Gastrocnemius medialis (tissue), 4 donors: ENCODE measurements around the gene UCK2. TPM values are rescaled to one million over a fixed set of nuclear protein-coding genes. Genes with fewer than 3 reads are reported as not detected.

ENCODE experiments used
- ATAC-seq, 2 donors: fragments of 150-250 bp; one replicate each; pipeline ENCODE4 v1.9.1; 2016
- DNase-seq, 2 donors: peaks; one replicate each; pipeline ENCODE4 v3.0.0-alpha.2; 2019
- H3K27ac ChIP-seq, 4 donors: fragments of 200-600 bp; sonication (generic); 1 replicate in 1 of 4; 2 replicates in 3 of 4; pipeline ENCODE4 v1.5.1; 2016 to 2018; ENCODE audit warnings: mild to moderate bottlenecking in 2 of 4, moderate library complexity in 1 of 4
- H3K27me3 ChIP-seq, 3 donors: fragments of 200-600 bp; sonication (generic) in 2 of 3; 1 replicate in 1 of 3; 2 replicates in 2 of 3; pipeline versions ENCODE4 v1.5.1 to v1.6.0; 2016 to 2019; ENCODE audit warnings: mild to moderate bottlenecking in 1 of 3, moderate library complexity in 1 of 3
- H3K36me3 ChIP-seq, 2 donors: fragments of 200-600 bp; sonication (generic) in 1 of 2; one replicate each; pipeline ENCODE4 v1.5.1; 2017 to 2018
- H3K4me1 ChIP-seq, 2 donors: fragments of 200-600 bp; sonication (generic) in 1 of 2; one replicate each; pipeline ENCODE4 v1.5.1; 2016 to 2017; ENCODE audit warnings: mild to moderate bottlenecking in 2 of 2
- H3K4me3 ChIP-seq, 4 donors: fragments of 200-600 bp; sonication (generic) in 3 of 4; 1 replicate in 1 of 4; 2 replicates in 3 of 4; pipeline ENCODE4 v1.5.1; 2016 to 2019; ENCODE audit warnings: mild to moderate bottlenecking in 2 of 4
- H3K9me3 ChIP-seq, 3 donors: fragments of 200-600 bp; sonication (generic) in 2 of 3; 1 replicate in 1 of 3; 2 replicates in 2 of 3; pipeline ENCODE4 v1.5.1; 2016 to 2019
- POLR2A ChIP-seq, 2 donors: fragments of 450-650 bp; IDR thresholded peaks; one replicate each; pipeline ENCODE4 v1.6.1; 2017; ENCODE audit warnings: antibody characterized with exemption in 2 of 2, mild to moderate bottlenecking in 2 of 2, moderate library complexity in 2 of 2
- in situ Hi-C, 4 donors: fragments of 200-750 bp; cut with MboI; loops; one replicate each; pipeline versions ENCODE4 v1.15.0 to v1.8.0; 2017; ENCODE audit warnings: low sequenced_read_pairs in 4 of 4
- intact Hi-C: fragments of 100-400 bp; cut with DNase I; formaldehyde crosslinking; loops from one replicate; pipeline ENCODE4 v1.15.1; 2023; ENCODE audit warnings: low total_unique reads
- total RNA-seq, 4 donors: library from RNA; depleted of rRNA; stranded (reverse); fragments of >200 nt; gene quantifications; one replicate each; pipeline versions ENCODE4 v1.1.0 to v1.2.3, GENCODE V29; 2016
- TF ChIP-seq, protein P1 (sequence below), 5 experiments: fragments of 450-650 bp in 3 of 5; fragments of 200-600 bp in 2 of 5; sonication (generic) in 2 of 5; IDR thresholded peaks in 4 of 5; conservative IDR thresholded peaks in 1 of 5; 1 replicate in 4 of 5; 2 replicates in 1 of 5; pipeline ENCODE4 v1.5.1; 2016 to 2019; ENCODE audit warnings: antibody characterized with exemption in 5 of 5, mild to moderate bottlenecking in 3 of 5, moderate library complexity in 3 of 5

UCK2 gene
- total RNA-seq, 4 donors from 2014 or later = 14.0 to 32.7 (median 24.1) TPM

DNA sequence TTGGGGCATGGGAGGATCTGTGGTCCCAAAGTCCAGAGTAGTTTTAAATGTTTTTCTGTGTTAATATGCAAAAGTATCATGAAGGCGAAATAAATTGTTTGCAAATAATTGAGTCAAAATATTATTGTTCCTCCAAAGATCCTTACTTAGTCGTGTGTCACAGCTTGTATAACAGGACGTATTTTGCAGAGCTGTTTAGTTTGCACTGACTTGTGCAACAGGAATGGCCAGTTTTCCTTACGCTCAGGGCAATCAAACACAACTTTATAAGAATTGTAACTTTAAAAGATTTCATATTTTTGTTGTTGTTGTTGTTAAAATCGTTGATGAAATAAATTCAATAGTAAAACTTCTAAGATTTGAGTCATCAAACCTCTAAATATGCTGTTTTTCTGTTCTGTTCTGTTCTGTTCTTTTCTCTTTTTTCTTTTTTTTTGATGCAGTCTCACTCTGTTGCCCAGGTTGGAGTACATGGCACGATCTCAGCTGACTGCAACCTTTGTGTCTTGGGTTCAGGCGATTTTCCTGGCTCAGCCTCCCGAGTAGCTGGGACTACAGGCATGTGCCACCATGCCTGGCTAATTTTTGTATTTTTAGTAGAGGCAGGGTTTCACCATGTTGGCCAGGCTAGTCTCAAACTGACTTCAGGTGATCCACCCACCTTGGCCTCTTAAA, 60.6 kb downstream of the UCK2 start:
- intact Hi-C loops = no loop called here
- H3K4me1 ChIP-seq = peaks cover 10 to 14% of the 10 kb centered on the region in 2 donors
- no peaks in the 10 kb centered on the region for H3K9me3 ChIP-seq
- ATAC-seq = no peak
- no peak for DNase-seq
- no peak overlapping the region for H3K4me3 ChIP-seq
- in situ Hi-C loops = no loop called here
- H3K36me3 ChIP-seq = peaks cover 0 to 8% of the 10 kb centered on the region in 2 donors
- H3K27ac ChIP-seq = no peak overlapping the region
- H3K27me3 ChIP-seq = no peaks in the 10 kb centered on the region
- TF ChIP-seq POLR2A (IDR thresholded peaks at IDR 0.05) = no peak
- TF ChIP-seq, protein P1, sequence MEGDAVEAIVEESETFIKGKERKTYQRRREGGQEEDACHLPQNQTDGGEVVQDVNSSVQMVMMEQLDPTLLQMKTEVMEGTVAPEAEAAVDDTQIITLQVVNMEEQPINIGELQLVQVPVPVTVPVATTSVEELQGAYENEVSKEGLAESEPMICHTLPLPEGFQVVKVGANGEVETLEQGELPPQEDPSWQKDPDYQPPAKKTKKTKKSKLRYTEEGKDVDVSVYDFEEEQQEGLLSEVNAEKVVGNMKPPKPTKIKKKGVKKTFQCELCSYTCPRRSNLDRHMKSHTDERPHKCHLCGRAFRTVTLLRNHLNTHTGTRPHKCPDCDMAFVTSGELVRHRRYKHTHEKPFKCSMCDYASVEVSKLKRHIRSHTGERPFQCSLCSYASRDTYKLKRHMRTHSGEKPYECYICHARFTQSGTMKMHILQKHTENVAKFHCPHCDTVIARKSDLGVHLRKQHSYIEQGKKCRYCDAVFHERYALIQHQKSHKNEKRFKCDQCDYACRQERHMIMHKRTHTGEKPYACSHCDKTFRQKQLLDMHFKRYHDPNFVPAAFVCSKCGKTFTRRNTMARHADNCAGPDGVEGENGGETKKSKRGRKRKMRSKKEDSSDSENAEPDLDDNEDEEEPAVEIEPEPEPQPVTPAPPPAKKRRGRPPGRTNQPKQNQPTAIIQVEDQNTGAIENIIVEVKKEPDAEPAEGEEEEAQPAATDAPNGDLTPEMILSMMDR (IDR thresholded peaks at IDR 0.05 in 4 of 5, conservative IDR thresholded peaks at IDR 0.05 in 1 of 5) = no peak

DNA sequence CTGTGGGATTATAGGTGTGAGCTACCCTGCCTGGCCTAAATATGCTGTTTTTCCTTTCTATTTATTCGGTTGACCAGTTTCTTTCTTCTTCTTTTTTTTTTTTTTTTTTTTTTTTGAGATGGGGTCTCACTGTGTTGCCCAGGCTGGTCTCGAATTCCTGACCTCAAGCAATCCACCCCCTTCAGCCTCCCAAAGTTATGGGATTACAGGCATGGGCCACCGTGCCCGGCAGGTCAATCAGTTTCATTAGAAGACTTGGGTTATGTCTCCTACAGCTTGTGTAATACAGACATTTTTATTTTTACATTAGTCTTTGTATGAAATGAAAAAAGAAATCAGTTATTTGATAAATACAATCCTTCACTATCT, 61.1 kb downstream of the UCK2 start:
- Histone ChIP-seq H3K27me3 (no peaks in the 10 kb centered on the region), H3K4me1 (peaks cover 10 to 14% of the 10 kb centered on the region in 2 donors), H3K9me3 (no peaks in the 10 kb centered on the region), H3K36me3 (peaks cover 0 to 8% of the 10 kb centered on the region in 2 donors), H3K4me3 (no peak overlapping the region), H3K27ac (no peak overlapping the region)
- intact Hi-C loops = no loop called here
- no peak for DNase-seq
- no peak for ATAC-seq
- in situ Hi-C loops = no loop called here
- no peak for TF ChIP-seq POLR2A (IDR thresholded peaks at IDR 0.05)
- TF ChIP-seq, protein P1 (IDR thresholded peaks at IDR 0.05 in 4 of 5, conservative IDR thresholded peaks at IDR 0.05 in 1 of 5) = no peak

DNA sequence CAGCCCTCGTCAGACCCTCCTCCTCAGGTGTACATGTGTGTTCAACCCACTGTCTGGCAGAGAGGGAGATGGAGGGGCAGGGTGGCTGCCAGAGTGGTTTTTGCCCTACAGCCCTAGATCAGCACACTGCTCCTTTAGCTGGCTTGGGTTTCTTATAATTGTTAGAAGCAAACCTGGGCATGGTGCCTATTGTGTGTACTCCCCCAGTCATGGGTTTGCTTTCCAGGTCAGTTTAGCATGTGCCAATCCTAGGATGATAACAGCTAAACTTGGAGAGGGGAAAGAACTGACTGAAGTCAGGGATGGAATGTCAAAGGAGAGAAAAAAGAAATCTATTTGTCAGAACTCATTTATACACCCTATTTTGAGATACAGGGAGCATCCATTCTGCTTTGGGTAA, 63.3 kb downstream of the UCK2 start:
- H3K27me3 ChIP-seq = no peaks in the 10 kb centered on the region
- no peaks in the 10 kb centered on the region for H3K9me3 ChIP-seq
- no peaks in the 10 kb centered on the region for H3K4me1 ChIP-seq
- H3K4me3 ChIP-seq = no peak overlapping the region
- no peak overlapping the region for H3K27ac ChIP-seq
- intact Hi-C loops (no loop called here), in situ Hi-C loops (no loop called here)
- no peak for TF ChIP-seq POLR2A (IDR thresholded peaks at IDR 0.05)
- TF ChIP-seq, protein P1 (IDR thresholded peaks at IDR 0.05 in 4 of 5, conservative IDR thresholded peaks at IDR 0.05 in 1 of 5) = no peak
- DNase-seq = no peak
- no peak for ATAC-seq
- peaks cover 0 to 8% of the 10 kb centered on the region in 2 donors for H3K36me3 ChIP-seq

DNA sequence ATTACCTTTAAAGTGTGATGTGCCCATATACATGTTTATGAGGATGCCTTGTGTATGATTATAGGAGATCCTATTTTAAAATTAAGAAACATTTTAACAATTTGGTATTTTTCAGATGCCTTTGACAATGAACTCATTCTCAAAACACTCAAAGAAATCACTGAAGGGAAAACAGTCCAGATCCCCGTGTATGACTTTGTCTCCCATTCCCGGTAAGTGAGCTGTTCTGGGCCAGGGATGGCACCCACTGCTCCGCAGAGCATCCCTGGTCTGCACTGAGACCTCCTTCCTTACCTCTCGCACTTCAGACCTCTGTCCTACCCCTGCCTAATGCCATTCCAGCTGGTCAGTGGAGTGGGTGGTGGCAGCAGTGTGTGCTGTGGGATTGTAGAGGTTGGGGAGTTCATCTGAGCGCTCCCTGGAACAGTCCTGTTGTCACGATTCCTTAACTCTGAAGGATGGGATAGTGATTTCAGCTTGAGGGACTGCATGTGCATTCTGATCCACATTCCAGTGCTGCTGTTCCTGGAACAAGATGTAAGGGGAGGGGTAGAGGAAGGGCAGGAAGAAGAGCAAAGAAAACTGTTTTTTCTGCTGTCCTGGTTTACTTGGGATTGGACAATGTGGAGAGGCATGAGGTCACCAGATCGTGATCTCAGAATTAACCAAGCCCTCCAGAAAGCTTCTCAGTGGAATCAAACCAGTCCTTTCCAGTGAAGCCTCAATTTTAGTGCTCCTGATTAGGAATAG, 63.9 kb downstream of the UCK2 start:
- DNase-seq (no peak), ATAC-seq (no peak)
- no peak for TF ChIP-seq POLR2A (IDR thresholded peaks at IDR 0.05)
- TF ChIP-seq, protein P1 (IDR thresholded peaks at IDR 0.05 in 4 of 5, conservative IDR thresholded peaks at IDR 0.05 in 1 of 5) = no peak
- no peaks in the 10 kb centered on the region for H3K9me3 ChIP-seq
- in situ Hi-C loops (no loop called here), intact Hi-C loops (no loop called here)
- H3K27me3 ChIP-seq = no peaks in the 10 kb centered on the region
- H3K4me1 ChIP-seq = peaks cover 0 to 5% of the 10 kb centered on the region in 2 donors
- H3K4me3 ChIP-seq = no peak overlapping the region
- H3K27ac ChIP-seq = no peak overlapping the region
- H3K36me3 ChIP-seq = peaks cover 0 to 8% of the 10 kb centered on the region in 2 donors
